Dedifferentiated amniotic fluid mesenchymal stem cell (primary cell): Measurements from ENCODE around the gene RBM19.

ENCODE experiments used
- DNase-seq: peaks from one replicate; pipeline ENCODE4 v3.0.0-alpha.2; 2016; ENCODE audit errors: extremely low spot score

RBM19 gene

DNA sequence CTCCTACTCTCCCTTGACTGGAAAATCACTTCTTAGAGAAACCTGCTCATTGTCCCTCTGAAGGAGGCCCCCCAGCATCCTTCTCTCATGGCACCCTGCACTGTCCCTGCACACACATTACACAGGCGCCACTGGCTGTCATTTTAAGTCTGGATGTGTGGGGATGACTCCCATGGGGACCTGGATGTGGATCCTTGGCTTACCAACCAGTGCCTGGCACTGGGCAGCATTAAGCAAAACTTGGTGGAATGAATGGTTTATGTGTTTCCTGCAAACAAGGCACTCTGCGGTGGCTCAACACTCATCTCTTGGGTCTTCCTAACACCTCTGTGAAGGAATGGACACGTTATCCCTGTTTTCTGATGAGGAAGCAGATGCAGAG, 162.4 kb downstream of the RBM19 start:
- DNase-seq, result no peak

- no peak for DNase-seq
Observed at GRCh38 chr12:113802966-113803758, 163.0 kb downstream of the RBM19 start.

- DNase-seq, result no peak
Observed at GRCh38 chr12:113802000-113802749, 163.9 kb downstream of the RBM19 start.

GRCh38 chr12:113800201-113800600, 165.9 kb downstream of the RBM19 start:
- no peak for DNase-seq

DNA sequence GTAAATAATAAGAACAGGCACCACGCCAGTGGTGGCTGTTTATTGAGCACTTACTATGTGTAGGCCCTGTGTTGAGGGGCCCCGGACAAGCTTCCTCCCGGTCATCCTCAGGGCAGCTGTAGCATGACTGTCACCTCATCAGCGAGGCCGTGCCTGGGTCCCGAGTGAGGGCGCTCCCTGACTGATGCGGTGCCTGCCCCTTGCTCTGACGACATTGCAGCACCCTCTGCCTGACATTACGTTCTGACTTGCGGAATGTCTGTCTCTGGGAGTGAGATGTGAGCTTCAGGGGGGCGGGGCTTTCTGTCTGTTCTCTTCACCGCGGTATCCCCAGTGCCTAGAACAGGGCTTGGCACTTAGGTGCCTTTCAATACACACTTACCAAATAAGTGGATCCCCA, 167.6 kb downstream of the RBM19 start:
- no peak for DNase-seq

GRCh38 chr12:113797535-113797868, 168.6 kb downstream of the RBM19 start:
- no peak for DNase-seq

GRCh38 chr12:113796852-113797534, 169.1 kb downstream of the RBM19 start:
- no peak for DNase-seq

DNA sequence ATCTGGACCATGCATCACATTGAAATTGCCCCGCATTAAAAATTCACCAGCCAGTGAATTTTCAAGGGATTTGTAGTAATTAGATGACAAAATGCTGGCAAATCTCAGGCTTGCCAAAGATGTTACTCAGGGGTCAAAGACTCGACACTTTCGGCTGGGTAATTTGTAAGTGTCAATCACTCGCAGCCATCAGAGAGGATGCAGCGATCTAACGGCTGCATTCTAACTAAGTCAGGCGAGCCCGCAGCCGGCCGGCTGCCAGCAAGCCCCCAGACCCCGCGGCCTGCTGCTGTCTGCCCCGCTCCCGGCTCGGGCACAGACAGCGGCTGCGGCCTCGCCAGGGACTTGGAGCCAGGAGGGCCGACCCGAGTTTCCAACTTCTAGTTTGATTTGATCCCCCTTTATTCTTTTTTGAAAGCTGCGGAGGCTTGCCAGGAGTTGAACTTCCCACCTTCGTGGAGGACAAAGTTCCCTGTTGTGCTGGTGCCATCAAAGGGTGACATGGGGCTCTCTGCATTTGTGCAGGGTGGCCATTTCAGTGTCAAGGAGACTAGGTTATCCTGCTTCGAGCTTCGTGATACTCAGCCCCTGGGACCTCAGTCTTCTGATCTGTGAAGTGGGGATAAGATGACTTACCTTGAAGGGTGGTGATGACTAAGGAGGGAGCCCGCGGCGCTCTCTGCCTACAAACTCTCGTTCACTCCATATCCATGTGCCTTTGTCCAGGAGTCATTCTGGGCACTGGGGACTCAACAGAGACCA, 169.9 kb downstream of the RBM19 start:
- DNase-seq, result no peak

DNA sequence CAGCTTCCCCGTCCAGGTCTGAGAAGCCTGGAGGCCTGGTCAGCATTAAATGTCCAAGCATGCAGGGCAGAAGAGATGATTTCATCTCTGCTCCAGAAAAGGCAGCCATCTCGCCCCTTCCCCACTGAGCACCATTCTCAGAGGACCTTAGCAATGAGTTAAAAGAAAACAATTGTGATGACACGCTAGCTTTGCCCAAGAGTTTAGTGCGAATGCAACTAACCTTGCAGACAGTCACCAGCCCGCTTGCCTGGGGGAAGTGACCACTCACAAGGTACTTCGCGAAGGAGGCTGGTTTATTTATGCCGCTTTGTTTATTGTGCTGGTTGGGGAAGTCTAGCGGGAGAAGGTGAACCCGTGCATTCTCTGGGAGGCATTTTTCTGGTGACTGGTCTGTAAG, 170.7 kb downstream of the RBM19 start:
- no peak for DNase-seq

DNA sequence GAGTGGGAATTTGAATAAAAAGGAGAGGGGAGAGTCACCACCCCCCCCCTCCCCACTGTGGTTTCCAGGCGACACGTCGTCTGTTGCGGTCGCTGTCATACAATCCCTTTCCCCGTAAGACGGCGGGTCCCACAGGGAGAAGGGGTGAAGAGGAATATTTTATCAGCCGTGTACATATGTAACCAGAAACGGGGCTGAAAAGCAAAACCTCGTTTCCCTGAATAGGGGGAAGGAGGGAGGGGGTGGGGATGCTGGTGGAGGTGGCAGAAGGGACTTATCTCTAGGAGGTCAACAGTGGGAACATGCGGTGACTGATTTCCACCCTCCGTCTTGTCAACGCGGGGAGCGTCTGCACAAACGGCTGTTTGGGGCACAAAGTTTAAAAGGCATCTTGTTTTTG, 171.4 kb downstream of the RBM19 start:
- no peak for DNase-seq

- DNase-seq, result no peak
Observed at GRCh38 chr12:113793250-113793649, 172.9 kb downstream of the RBM19 start.

DNA sequence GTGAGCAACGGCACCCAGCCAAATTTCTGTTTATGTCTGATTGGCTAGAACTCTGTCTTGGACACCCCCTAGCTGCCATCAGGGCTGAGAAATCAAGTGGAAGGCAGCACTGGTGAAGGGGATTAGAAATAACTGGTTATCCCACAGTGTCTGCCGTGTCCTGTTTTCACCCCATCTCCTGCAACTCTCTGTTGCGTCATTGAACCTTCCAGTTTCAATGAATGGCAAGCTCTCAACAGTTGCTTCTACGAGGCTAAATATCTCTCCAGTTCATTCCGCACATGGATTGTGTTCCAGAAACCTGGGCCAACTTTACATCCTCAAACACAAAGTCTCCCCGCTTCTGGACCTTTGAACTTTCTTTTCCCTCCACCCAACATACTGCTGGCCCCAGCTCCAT, 173.7 kb downstream of the RBM19 start:
- no peak for DNase-seq

- no peak for DNase-seq
Observed at GRCh38 chr12:113788020-113788856, 177.9 kb downstream of the RBM19 start.

DNA sequence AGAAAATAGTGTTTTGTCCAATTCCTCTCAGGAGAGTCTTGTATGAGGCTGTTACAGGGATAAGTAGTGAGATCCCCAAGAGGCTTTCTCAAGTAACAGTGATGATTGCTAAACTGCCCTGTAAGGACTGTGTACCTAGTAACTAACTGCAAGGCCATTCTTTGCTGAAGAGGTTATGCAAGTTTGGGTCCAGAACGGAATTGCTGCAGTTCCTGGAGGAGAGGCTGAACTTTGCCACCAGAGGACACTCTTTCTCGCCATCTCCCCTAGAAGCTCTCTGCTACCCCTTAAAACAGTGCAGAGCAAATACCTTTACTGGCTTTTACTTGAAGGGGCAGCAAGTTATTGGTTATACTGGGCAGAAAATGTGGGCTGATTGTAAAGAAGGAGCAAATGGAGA, 180.0 kb downstream of the RBM19 start:
- DNase-seq, result no peak

DNA sequence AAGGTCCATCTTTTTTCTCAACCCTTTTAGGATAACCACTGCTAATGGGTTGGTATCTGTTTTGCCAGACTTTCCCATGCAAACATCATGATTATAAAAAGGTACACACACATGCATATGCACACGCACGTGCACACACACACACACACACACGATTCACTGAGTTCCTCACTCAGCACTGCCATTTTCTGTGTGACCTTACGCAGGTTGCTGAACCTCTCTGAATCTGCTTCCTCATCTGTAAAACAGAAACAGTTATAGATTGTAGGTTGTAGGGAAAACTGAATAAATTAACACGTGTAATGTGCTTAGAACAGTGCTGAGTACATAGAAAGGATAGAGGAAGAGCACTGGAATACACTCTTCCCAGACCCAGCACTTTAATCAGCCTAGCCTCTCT, 182.3 kb downstream of the RBM19 start:
- no peak for DNase-seq

DNA sequence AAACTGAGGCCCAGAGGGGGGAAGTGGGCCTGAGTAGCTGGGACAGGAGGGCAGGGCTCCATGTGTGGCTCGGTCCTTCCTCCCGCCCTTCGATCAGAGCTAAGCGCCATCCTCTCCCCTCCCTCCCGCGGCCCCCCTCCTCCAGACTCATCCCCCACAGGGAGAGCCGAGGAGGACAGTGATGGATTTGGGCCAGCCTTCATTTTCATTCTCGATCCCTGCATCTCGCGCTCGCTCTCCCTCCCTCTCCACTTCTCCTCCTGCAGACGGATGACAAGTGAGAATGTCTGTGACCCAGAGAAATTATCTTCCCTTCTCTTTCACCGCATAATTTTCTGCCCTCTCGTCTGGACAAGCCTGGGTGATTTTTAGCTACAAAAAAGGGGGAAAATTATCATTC, 183.3 kb downstream of the RBM19 start:
- no peak for DNase-seq

DNA sequence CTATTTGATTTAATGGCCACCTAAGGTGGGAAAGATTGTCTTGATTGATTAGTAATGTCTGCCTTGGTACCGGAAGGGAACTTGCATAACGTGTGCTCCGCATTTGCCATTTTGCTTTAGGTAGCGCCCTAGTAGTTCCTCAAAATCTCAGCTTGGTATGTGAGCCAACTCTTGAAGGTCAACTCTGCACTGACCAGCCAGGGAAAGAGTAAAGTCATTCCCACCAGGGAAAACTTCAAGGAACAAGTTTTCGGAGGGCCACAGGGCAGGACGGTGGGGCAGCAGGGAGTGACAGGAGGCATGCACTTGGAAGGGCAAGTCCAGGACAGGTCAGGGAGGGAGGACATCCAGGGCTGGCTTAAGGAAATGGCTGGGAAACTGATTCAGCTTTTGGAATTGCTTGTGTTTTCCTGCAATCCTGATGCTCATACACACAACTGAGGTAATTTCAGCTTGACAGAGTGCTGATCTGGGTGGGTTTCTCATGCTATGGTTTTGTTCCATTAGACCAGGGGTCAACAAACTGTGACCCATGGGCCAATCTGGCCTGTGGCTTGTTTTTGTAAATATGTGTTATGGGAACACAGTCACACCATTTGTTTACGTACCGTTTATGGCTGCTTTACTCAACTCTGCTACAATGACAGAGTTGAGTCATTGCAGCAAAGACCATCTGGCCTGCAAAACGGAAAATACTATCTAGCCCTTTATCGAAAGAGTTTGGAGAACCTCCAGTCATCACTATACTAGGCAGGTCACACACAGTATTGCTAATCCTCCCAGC, 184.5 kb downstream of the RBM19 start:
- no peak for DNase-seq

GRCh38 chr12:113779774-113780173, 186.4 kb downstream of the RBM19 start:
- no peak for DNase-seq

DNA sequence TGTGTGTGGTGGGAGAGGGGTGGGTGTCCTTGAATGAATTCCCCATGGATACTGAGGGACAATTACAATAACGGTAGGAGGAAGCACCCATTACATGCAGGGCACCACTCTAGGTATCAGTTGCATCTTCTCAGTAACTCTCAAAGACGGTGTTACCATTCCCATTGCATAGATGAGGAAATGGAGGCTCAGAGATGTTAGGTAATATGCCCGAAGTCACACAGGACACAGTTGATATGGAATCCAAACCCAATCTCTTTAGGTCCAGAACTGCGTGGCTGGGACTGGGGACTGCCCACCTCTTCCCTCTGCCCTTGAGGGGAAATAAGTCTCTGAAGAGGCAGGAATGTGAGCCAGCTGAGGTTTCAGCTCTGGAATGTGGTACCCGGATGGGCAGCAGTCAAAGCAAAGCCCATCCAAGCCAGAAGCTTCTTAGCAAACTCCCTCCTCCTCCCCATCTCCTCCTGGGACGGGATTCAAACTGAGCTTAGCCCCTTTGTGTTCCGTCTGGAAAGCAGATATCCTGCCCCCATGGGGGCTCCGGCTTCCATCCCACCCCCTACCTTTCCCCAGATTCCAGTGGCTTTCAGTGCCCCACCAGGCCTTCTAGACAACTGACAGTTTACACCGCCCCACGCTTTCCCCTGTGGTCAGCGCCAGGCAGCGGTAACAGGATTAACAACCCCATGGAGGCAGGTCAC, 187.5 kb downstream of the RBM19 start:
- no peak for DNase-seq

- DNase-seq, result no peak
Observed at GRCh38 chr12:113777751-113778150, 188.4 kb downstream of the RBM19 start.
